GM12878 (cell line): ENCODE measurements around the gene DUSP22. TPM values are rescaled to one million over a fixed set of nuclear protein-coding genes. Genes with fewer than 3 reads are reported as not detected.

Source experiments
- ATAC-seq: fragments of 200-7000 bp; cut with Tn5 transposase; 3 replicates; pipeline ENCODE4 v1.9.1; 2020; ENCODE audit warnings: mild to moderate bottlenecking, moderate library complexity
- BruUV-seq: library from RNA; stranded (reverse); fragments of 400-500 nt; replicated peaks from 2 replicates; lab custom pipeline; 2021; lab: Mats Ljungman, UMichigan
- CTCF ChIA-PET: fragments of 300-600 bp; sonication (Branson Sonifier 250); formaldehyde crosslinking; extraction: SDS; loops from one replicate; lab custom pipeline; 2021; ENCODE audit warnings: inconsistent platforms; lab: Yijun Ruan, JAX
- POLR2A ChIA-PET: fragments of 350-600 bp; formaldehyde crosslinking; extraction: SDS; loops from one replicate; lab custom pipeline; 2021; ENCODE audit warnings: inconsistent platforms; lab: Charles Lee
- RAD21 ChIA-PET: fragments of 300-600 bp; sonication (Branson Sonifier 250); formaldehyde crosslinking; loops from one replicate; lab custom pipeline; 2023; ENCODE audit warnings: antibody characterized with exemption; ENCODE audit not compliant: unreplicated experiment; lab: Charles Lee
- SMC1A ChIA-PET: fragments of 300-600 bp; sonication (Branson Sonifier 250); formaldehyde crosslinking; loops from one replicate; lab custom pipeline; 2023; ENCODE audit not compliant: unreplicated experiment, uncharacterized antibody; lab: Charles Lee
- DNase-seq: peaks from one replicate; pipeline ENCODE4 v3.0.0-alpha.2; 2011; ENCODE audit warnings: low read depth, low spot score
- FAIRE-seq: peaks from 3 replicates; lab custom pipeline; 2011; peaks lifted over from hg19 to GRCh38; lab: Jason Lieb, UNC
- H2AFZ ChIP-seq: 2 replicates; pipeline ENCODE4 v1.6.0; 2011; ENCODE audit warnings: low read depth, low read length, control low read depth; ENCODE audit not compliant: control insufficient read depth
- H3K27ac ChIP-seq: 2 replicates; pipeline ENCODE4 v1.5.1; 2011; ENCODE audit warnings: control low read depth; ENCODE audit not compliant: control insufficient read depth, insufficient read depth
- H3K27me3 ChIP-seq, 2 experiments: replicated peaks in 1 of 2; 2 replicates each; pipeline versions ENCODE4 v1.6.0 to v1.6.1; 2011; ENCODE audit warnings: low read length in 1 of 2; ENCODE audit not compliant: control insufficient read depth in 2 of 2, insufficient read depth in 2 of 2
- H3K36me3 ChIP-seq, 2 experiments: 2 replicates each; pipeline ENCODE4 v1.5.1; 2011; ENCODE audit warnings: low read length in 1 of 2; ENCODE audit not compliant: control insufficient read depth in 2 of 2, insufficient read depth in 2 of 2
- H3K4me1 ChIP-seq: 2 replicates; pipeline ENCODE4 v1.6.1; 2011; ENCODE audit warnings: mild to moderate bottlenecking, low read length, moderate library complexity, mixed read lengths; ENCODE audit not compliant: control insufficient read depth, insufficient read depth
- H3K4me2 ChIP-seq: 2 replicates; pipeline ENCODE4 v1.6.0; 2011; ENCODE audit warnings: control low read depth; ENCODE audit not compliant: control insufficient read depth, insufficient read depth
- H3K4me3 ChIP-seq: fragments of 200-600 bp; sonication (generic); 2 replicates; pipeline ENCODE4 v1.5.1; 2016
- H3K79me2 ChIP-seq: 2 replicates; pipeline ENCODE4 v1.6.0; 2011; ENCODE audit warnings: low read length; ENCODE audit not compliant: control insufficient read depth, insufficient read depth
- H3K9ac ChIP-seq: 2 replicates; pipeline ENCODE4 v1.8.0; 2011; ENCODE audit warnings: low read length, control low read depth, mixed read lengths; ENCODE audit not compliant: control insufficient read depth, insufficient read depth
- H3K9me3 ChIP-seq: replicated peaks from 3 replicates; pipeline ENCODE4 v1.5.1; 2011; ENCODE audit warnings: mild to moderate bottlenecking, low read length; ENCODE audit not compliant: control insufficient read depth, insufficient read depth
- H4K20me1 ChIP-seq: 2 replicates; pipeline ENCODE4 v1.6.0; 2011; ENCODE audit not compliant: control insufficient read depth, insufficient read depth
- BMI1 ChIP-seq: fragments of 450-650 bp; IDR thresholded peaks from 2 replicates; pipeline ENCODE4 v1.6.1; 2016; ENCODE audit warnings: mild to moderate bottlenecking, moderate library complexity, borderline replicate concordance
- CTCF ChIP-seq, 3 experiments: IDR thresholded peaks in 2 of 3; conservative IDR thresholded peaks in 1 of 3; 2 replicates each; pipeline ENCODE4 v1.5.1; 2011; ENCODE audit warnings: low read depth in 3 of 3, low read length in 3 of 3, mild to moderate bottlenecking in 3 of 3, control low read depth in 2 of 3, moderate library complexity in 2 of 3, inconsistent platforms in 1 of 3, mixed read lengths in 1 of 3; ENCODE audit not compliant: control insufficient read depth in 2 of 3, insufficient read depth in 1 of 3; ENCODE audit errors: extremely low read depth in 1 of 3
- E2F4 ChIP-seq: IDR thresholded peaks from 2 replicates; pipeline ENCODE4 v1.6.1; 2012; ENCODE audit warnings: low read depth, low read length, improper control_type of control experiment
- NBN ChIP-seq: fragments of 450-650 bp; IDR thresholded peaks from 2 replicates; pipeline ENCODE4 v1.6.1; 2016
- NFYA ChIP-seq: IDR thresholded peaks from 2 replicates; pipeline ENCODE4 v1.6.1; 2011; ENCODE audit warnings: low read depth, mild to moderate bottlenecking, low read length, improper control_type of control experiment, borderline replicate concordance
- POLR2AphosphoS2 ChIP-seq: IDR thresholded peaks from 2 replicates; pipeline ENCODE4 v1.6.1; 2011; ENCODE audit warnings: low read depth, mild to moderate bottlenecking, low read length, improper control_type of control experiment, moderate library complexity
- SUPT20H ChIP-seq: IDR thresholded peaks from 2 replicates; pipeline ENCODE4 v1.6.1; 2011; ENCODE audit warnings: low read depth, mild to moderate bottlenecking, low read length, moderate library complexity, borderline replicate concordance; ENCODE audit not compliant: control insufficient read depth
- TCF3 ChIP-seq: IDR thresholded peaks from 2 replicates; pipeline ENCODE4 v1.6.1; 2012; ENCODE audit warnings: low read depth, mild to moderate bottlenecking, low read length, borderline replicate concordance; ENCODE audit not compliant: insufficient read depth
- ZNF622 ChIP-seq: fragments of 450-650 bp; IDR thresholded peaks from 2 replicates; pipeline ENCODE4 v1.6.1; 2017; ENCODE audit warnings: mild to moderate bottlenecking, inconsistent platforms
- WGBS: methylation state at CpG from one replicate; pipeline ENCODE4 v1.1.6; 2016; ENCODE audit warnings: low lambda C conversion rate; ENCODE audit not compliant: insufficient replicate concordance, insufficient coverage; ENCODE audit errors: missing lambda C conversion rate; 5-methylcytosine and 5-hydroxymethylcytosine counted together
- in situ Hi-C: fragments of 300-500 bp; cut with MboI; formaldehyde crosslinking; loops from 9 replicates; pipeline ENCODE4 v1.14.3; 2018; ENCODE audit warnings: mixed read lengths
- intact Hi-C: fragments of 100-400 bp; cut with micrococcal nuclease; formaldehyde crosslinking; loops from one replicate; pipeline ENCODE4 v1.14.2; 2022; ENCODE audit not compliant: unreplicated experiment
- polyA plus RNA-seq, 11 experiments: library from polyadenylated mRNA; depleted of rRNA in 4 of 11; unstranded in 6 of 11; stranded (reverse) in 5 of 11; fragments of >200 nt; fragmentation: Nextera tagmentation in 4 of 11; fragmentation: Illumina TruSeq in 1 of 11; extraction: Ambion mirVana in 4 of 11; extraction: Trizol in 1 of 11; gene quantifications; 1 replicate in 1 of 11; 2 replicates in 10 of 11; pipeline versions ENCODE4 v1.2.1 to v1.2.3, GENCODE V29; 2011 to 2016; ENCODE audit warnings: inconsistent platforms in 2 of 11, missing spikeins in 2 of 11, low read depth in 1 of 11
- total RNA-seq, 4 experiments: library from RNA; depleted of rRNA in 3 of 4; stranded (reverse); fragments of >200 nt in 3 of 4; fragmentation: Illumina TruSeq in 1 of 4; extraction: Trizol in 1 of 4; gene quantifications; 2 replicates each; pipeline versions ENCODE4 v1.2.1 to v1.2.3, GENCODE V29; 2013 to 2021

The DUSP22 gene
- total and polyA plus RNA-seq, 10 of the 15 experiments (the other 5 are each of a cell fraction or from before 2014, with no cell fraction given), result 78.9 to 156 (median 107) TPM

GRCh38 chr6:359261-360035, 67.2 kb downstream of the DUSP22 start:
- H3K4me1 ChIP-seq, result peaks cover 47% of the 10 kb centered on the region
- H3K79me2 ChIP-seq, result no peaks in the 10 kb centered on the region
- TF ChIP-seq TCF3 (no peak), SUPT20H (no peak), POLR2AphosphoS2 (peak; percentile 47; the same call in 1 of the 2 replicates), ZNF622 (no peak), NBN (no peak), NFYA (no peak), CTCF (IDR thresholded peaks at IDR 0.05 in 2 of 3, conservative IDR thresholded peaks at IDR 0.05 in 1 of 3; ENCODE audit: control insufficient read depth in 2 of 3, extremely low read depth in 1 of 3, insufficient read depth in 1 of 3, low read depth in 3 of 3, low read length in 3 of 3) (no peak), E2F4 (no peak), BMI1 (no peak)
- no peaks in the 10 kb centered on the region; the same call in 2 of the 3 replicates for H3K9me3 ChIP-seq
- H3K27me3 ChIP-seq, result no peaks in the 10 kb centered on the region
- DNase-seq (no peak), ATAC-seq (no peak), FAIRE-seq (no peak)
- no peak overlapping the region for H2AFZ ChIP-seq
- RAD21 ChIA-PET, result interaction anchor here (1.0 to 8.0 kb wide), 8 partner anchors 20 to 132 kb away, joined by 3 to 73 read pairs (median 7); no protein-coding TSS in a partner anchor
- BruUV-seq, result no TSS peak
- POLR2A ChIA-PET, result interaction anchor here (0.8 to 2.0 kb wide), 6 partner anchors 9 to 41 kb away, joined by 3 to 10 read pairs (median 3); partner anchors contain the start of gene IRF4
- in situ Hi-C loops (no loop called here), intact Hi-C loops (no loop called here)
- H3K27ac ChIP-seq, result no peak overlapping the region
- CTCF ChIA-PET, result interaction anchor here (0.8 to 4.8 kb wide), 8 partner anchors 8 to 171 kb away, joined by 3 to 34 read pairs (median 5); no protein-coding TSS in a partner anchor
- H3K4me2 ChIP-seq, result no peak overlapping the region
- H3K4me3 ChIP-seq, result no peak overlapping the region
- no peaks in the 10 kb centered on the region for H4K20me1 ChIP-seq
- SMC1A ChIA-PET, result interaction anchor here (0.7 to 9.6 kb wide), 11 partner anchors 10 to 70 kb away, joined by 3 to 230 read pairs (median 5); no protein-coding TSS in a partner anchor
- 72% methylated on average over 20 of the region's 20 CpGs for WGBS
- H3K9ac ChIP-seq, result no peak overlapping the region
- H3K36me3 ChIP-seq, result no peaks in the 10 kb centered on the region; a peak in 1 of 4 replicates
